AG10803 (cell line): ENCODE measurements around the gene CNTN4.

ENCODE experiments used
- DNase-seq: peaks from one replicate; pipeline ENCODE4 v3.0.0; 2010; ENCODE audit warnings: low read depth
- H3K4me3 ChIP-seq: 2 replicates; pipeline ENCODE4 v1.5.1; 2011; ENCODE audit warnings: mild to moderate bottlenecking, low read length, control low read depth
- CTCF ChIP-seq: conservative IDR thresholded peaks from 2 replicates; pipeline ENCODE4 v1.5.1; 2011; ENCODE audit warnings: mild to moderate bottlenecking, low read length, control low read depth, inconsistent platforms

CNTN4 gene

GRCh38 chr3:2567451-2567850, 468.8 kb downstream of the CNTN4 start:
- no peak for TF ChIP-seq CTCF
- DNase-seq = no peak
- no peak overlapping the region for H3K4me3 ChIP-seq

GRCh38 chr3:2568156-2568555, 469.5 kb downstream of the CNTN4 start:
- H3K4me3 ChIP-seq = no peak overlapping the region
- DNase-seq = no peak
- TF ChIP-seq CTCF = no peak

- no peak overlapping the region for H3K4me3 ChIP-seq
- no peak for TF ChIP-seq CTCF
- DNase-seq = no peak
These were observed 470.3 kb downstream of the CNTN4 start for GRCh38 chr3:2568929-2569328.

- no peak for TF ChIP-seq CTCF
- H3K4me3 ChIP-seq = no peak overlapping the region
- DNase-seq = no peak
These were observed 478.9 kb downstream of the CNTN4 start for GRCh38 chr3:2577571-2577970.

GRCh38 chr3:2578560-2578959, 479.9 kb downstream of the CNTN4 start:
- DNase-seq = no peak
- TF ChIP-seq CTCF = no peak
- no peak overlapping the region for H3K4me3 ChIP-seq

- no peak for DNase-seq
- TF ChIP-seq CTCF = no peak
- H3K4me3 ChIP-seq = no peak overlapping the region
These were observed 480.5 kb downstream of the CNTN4 start for GRCh38 chr3:2579206-2579605.

GRCh38 chr3:2583046-2583445, 484.4 kb downstream of the CNTN4 start:
- no peak overlapping the region for H3K4me3 ChIP-seq
- DNase-seq = no peak
- TF ChIP-seq CTCF = no peak
